NCI-H1436 (cell line): Measurements from ENCODE around the gene SLC2A10.
A peak's percentile ranks its signal among the peaks of the same experiment; 100 is the strongest.

Source experiments
- DNase-seq: peaks from one replicate; lab custom pipeline; 2025; lab: John Stamatoyannopoulos, UW

The SLC2A10 gene

GRCh38 chr20:46682063-46682821 lies 27.2 kb upstream of the SLC2A10 start:
- DNase-seq = no peak

GRCh38 chr20:46683011-46683667 lies 26.3 kb upstream of the SLC2A10 start:
- DNase-seq = no peak

GRCh38 chr20:46683668-46683938 lies 25.8 kb upstream of the SLC2A10 start:
- no peak for DNase-seq

GRCh38 chr20:46683939-46684750 lies 25.3 kb upstream of the SLC2A10 start:
- DNase-seq = no peak

GRCh38 chr20:46688151-46689081 lies 21.0 kb upstream of the SLC2A10 start:
- no peak for DNase-seq

- peak; percentile 94 for DNase-seq
These were observed 20.2 kb upstream of the SLC2A10 start, which contains the start of gene TP53RK for GRCh38 chr20:46689082-46689753. Gene TP53RK (minus strand): TSS chr20:46689444. CDS start chr20:46689414, 30 bp downstream.

GRCh38 chr20:46689754-46690085 lies 19.7 kb upstream of the SLC2A10 start:
- DNase-seq = no peak

GRCh38 chr20:46690219-46691106 lies 19.0 kb upstream of the SLC2A10 start:
- DNase-seq = no peak

GRCh38 chr20:46691196-46691595 lies 18.3 kb upstream of the SLC2A10 start:
- no peak for DNase-seq

- DNase-seq = no peak
These were observed 15.0 kb upstream of the SLC2A10 start for GRCh38 chr20:46694484-46694883.

GRCh38 chr20:46695892-46696291 lies 13.6 kb upstream of the SLC2A10 start:
- DNase-seq = no peak

GRCh38 chr20:46696791-46697279 lies 12.6 kb upstream of the SLC2A10 start:
- DNase-seq = no peak

GRCh38 chr20:46698788-46699187 lies 10.7 kb upstream of the SLC2A10 start:
- no peak for DNase-seq

- DNase-seq = no peak
These were observed 9.6 kb upstream of the SLC2A10 start for GRCh38 chr20:46699651-46700359.

- no peak for DNase-seq
These were observed 9.0 kb upstream of the SLC2A10 start for GRCh38 chr20:46700481-46700880.

- DNase-seq = no peak
These were observed 8.4 kb upstream of the SLC2A10 start for GRCh38 chr20:46701057-46701456.

GRCh38 chr20:46701556-46701955 lies 7.9 kb upstream of the SLC2A10 start:
- DNase-seq = no peak

GRCh38 chr20:46701986-46702385 lies 7.5 kb upstream of the SLC2A10 start:
- no peak for DNase-seq

GRCh38 chr20:46702447-46703203 lies 6.8 kb upstream of the SLC2A10 start:
- no peak for DNase-seq
